ENCODE data around the gene MB.
A peak's percentile ranks its signal among the peaks of the same experiment; 100 is the strongest.

MB gene

GRCh38 chr22:35593071-35593890 is 23.8 kb downstream of the MB start:
- no peak for DNase-seq

DNA sequence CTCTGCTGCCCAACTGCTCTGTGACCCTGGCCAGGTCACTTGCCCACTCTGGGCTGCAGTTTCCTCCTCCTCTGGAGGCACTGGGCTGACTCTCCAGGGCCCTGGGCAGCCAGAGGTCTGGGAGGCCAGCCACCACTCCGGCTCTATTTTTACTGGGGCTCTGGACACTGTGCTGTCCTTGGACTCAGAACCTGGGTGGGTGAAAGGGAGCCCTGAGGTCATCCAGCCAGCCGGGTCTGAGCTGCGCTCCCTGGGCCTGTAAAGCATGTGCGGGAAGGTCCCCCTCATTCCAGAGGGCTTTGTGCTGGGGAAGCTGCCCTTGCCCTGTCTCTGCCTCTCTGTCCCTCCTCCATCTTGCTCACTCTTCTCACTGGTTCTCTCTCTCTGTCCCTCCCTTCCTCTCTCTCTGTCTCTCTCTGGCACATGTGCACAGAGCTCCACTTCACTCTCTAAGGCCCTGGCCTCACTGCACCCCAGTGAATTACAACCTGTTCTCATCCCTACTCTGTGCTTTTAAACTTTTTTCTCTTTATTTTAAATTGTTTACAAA is 24.6 kb downstream of the MB start:
- DNase-seq, result no peak

DNA sequence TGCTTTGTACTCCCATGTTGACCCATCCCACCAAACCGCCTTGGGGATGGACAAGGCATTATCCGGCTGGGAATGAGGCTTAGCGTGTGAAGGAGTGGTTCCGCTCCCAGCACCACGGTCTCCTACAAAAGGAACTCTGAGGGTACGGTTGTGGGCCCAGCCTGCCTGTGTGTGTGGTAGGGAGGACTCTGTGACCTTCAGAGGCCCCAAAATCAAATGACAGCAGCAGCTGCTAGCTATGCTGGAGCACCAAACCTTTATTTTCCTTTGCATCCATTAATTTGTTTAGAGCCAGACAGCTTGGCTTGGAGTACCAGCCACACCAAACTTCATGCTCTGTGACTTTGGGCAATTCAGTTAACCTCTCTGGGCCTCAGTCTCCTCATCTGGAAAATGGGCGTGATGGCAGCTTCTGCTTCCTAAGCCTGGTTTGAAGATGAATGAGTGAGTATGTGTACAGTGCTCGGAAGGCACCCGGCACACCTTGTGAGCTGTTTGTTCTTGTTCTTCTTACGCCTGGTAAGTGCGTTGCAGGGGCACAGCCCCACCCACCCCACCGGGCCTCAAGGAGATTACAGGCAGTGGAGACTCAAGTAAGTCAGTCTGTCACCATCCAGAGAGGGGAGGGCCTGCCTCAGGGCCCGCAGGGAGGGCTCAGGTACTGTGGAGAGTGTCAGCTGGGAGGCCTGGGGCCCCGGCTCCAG is 25.3 kb downstream of the MB start:
- DNase-seq, result no peak

GRCh38 chr22:35590634-35591295 is 26.4 kb downstream of the MB start:
- DNase-seq, result peak in 1 of 3 experiments; percentile 23

GRCh38 chr22:35589756-35590093 is 27.4 kb downstream of the MB start:
- DNase-seq, result no peak

- no peak for DNase-seq
Observed at GRCh38 chr22:35589071-35589755, 27.9 kb downstream of the MB start.

DNA sequence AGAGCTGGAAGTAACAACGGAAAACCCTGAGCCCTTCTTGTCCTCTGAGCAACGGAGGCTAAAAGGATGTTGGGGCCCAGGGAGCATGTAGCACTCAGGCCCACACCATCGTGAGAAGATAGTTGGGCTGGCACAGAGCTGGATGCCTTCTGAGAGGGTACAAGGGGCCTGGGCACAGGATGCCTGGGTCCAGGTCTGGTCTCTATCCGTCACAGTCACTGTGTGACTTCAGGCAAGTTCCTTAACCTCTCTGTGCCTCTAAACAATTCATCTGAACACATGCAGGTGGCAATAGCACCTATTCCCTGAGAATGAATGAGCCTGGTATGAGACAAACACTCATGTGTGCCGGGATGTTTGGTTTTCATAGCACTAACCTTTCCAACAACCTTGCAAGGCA is 29.2 kb downstream of the MB start:
- DNase-seq, result no peak

- no peak for DNase-seq
Observed at GRCh38 chr22:35587447-35587870, 29.7 kb downstream of the MB start.

DNA sequence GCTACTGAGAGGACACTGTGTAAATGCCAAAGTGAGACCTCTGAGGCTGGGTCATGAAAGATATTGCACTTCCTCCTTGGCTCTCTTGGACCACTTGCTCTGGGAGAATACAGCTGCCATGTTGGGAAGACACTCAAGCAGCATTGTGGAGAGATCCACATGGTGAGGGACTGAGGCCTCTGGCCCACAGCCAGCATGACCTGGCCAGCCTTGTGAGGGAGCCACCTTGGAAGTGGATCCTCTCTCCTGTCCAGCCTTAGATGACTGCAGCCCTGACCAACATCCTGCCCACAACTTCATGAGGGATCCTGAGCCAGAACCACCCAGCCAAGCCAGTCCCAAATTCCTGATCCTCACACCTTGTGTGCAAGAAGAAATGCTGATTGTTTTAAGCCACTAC is 30.4 kb downstream of the MB start:
- no peak for DNase-seq

DNA sequence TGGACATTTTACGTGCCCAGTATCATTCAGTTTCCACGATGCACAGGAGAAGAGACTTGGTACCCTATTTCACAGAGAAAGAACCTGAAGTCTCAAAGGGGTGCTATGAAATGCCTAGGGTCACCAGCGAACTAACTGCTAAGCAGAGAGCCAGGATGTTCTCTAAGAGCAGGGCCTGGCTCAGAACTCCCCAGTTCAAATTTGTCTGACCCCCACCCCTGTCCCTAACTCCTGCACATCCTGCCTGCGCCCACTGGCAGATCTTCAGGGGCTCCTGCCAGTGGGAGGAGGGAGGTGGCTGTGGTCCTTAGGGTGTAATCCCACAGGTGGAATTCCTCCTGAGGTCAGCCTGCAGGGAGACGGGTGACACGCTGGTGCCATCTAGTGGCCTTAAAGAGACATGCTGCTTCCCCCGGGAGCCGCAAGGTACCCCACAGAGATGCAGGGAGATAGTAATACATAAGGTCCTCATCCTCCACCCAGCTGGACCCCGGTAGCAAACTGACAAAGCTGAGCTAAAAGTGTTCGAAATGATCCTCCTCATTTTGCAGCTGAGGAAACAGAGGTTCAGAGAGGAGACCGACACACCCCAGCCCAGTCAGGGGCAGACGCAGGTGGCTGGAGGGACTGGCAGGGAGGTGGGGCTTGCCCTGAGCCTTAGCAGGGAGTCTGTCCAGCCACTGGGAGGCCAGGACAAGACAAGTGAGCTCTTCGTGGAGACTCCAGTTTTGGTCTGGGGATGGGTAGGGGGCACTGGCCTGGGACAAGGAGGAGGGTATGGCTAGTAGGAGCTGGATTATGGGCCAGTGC is 34.1 kb downstream of the MB start:
- DNase-seq, result peak; percentile 26 to 75 (median 54)

- DNase-seq, result no peak
Observed at GRCh38 chr22:35582218-35582860, 34.8 kb downstream of the MB start.

DNA sequence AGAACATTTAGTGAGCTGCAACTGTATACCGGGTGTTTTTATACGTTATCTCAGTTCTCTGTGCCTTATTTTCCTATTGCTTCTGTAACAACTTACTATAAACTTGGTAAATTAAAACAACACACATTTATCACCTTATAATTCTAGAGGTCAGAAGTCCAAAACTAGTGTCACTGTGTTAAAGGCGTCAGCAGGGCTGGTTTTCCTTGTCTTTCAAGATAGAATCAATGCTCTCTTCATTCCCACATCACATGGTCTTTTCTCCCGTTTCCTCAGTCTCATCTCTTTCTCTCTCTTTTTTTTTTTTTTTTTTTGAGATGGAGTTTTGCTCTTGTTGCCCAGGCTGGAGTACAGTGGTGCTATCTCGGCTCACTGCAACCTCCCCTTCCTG is 36.1 kb downstream of the MB start:
- no peak for DNase-seq

- DNase-seq, result no peak
Observed at GRCh38 chr22:35580351-35581022, 36.6 kb downstream of the MB start.

DNA sequence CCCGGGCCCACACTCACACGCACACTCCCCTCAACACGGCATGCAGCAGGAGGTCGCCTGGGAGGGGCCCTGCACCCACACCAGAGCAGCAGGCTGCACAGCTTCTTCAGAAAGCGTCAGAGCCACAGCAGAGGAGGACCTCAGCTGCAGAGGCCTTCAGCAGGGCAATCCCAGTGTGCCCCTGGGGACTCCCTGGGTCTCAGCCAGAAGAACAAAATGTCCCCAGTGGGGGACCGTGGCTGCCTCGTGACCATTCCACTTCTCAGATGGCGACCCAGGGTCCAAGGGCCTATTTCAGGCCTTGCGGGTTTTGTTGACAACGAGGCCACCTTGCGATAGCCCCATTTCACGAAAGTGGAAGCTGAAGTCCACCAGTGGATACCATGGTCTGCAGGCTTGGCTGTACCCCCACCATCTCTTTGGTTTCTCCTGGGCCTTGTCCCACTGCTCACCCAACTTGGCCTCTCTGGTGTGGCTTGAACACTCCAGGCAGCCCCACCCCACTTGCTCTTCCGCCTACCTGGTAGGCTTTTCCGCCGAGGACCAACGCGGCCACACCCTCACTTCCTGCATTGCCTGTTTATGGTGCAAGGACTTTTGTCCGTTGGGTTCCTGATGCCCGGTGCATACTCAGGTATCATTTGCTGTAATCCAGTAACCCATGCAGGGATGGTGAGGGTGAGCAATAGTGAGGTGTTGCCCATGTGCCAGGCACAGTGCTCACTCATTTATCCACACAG is 38.1 kb downstream of the MB start:
- DNase-seq, result no peak

DNA sequence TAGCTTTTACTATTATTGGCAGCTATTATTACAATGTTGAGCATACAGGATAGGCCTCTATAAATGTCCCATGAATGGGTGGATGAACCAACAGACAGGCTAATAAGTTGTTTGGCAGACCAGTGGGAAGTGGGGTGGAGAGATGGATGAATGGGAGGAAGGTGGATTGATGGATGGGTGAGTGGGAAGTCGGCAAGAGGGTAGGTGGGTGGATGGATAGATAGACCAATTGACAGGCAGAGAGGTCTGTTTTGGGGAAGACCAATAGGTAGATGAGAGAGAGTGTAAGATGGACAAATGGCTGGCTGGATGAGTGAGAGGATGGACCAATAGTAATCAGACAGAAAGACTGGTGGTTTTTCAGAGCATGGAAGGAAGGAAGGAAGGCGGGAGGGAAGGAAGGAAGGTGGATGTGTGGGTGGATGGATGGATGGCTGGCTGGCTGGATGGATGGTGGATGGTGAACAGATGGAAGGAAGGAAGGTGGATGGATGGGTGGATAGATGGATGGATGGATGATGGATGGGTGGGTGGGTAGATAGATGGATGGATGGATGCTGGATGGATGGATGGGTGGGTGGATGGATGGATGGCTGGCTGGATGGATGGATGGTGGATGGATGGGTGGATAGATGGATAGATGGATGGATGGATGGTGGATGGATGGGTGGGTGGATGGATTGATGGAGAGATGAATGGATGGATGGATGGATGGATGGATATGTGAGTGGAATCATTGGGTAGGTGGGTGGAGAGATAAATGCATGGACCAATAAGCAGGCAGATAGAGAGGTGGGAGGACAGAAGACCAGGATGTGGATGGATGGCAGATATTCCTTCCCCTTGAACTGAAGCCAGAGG is 39.1 kb downstream of the MB start:
- no peak for DNase-seq

DNA sequence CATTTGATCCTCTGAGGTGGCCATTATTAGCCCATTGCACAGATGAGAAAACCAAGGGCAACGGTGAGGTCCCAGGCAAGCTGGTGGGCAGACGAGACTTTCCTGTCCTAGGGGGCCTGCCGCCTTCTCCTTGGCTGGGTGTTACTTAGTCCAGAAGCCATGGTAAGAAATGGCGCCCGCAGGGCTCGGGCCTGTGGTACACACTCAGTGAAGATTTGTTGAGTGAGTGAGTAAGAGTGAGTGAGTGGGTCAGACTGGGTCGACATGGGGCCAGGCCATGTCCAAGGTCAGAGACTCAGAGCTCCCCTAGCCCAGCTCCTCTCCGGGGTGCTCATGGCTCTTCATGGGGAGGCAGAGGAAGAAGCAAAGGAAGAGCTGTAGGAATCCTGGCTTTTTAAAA is 40.5 kb downstream of the MB start:
- no peak for DNase-seq

- peak in 1 of 3 experiments; percentile 14 for DNase-seq
Observed at GRCh38 chr22:35575116-35575748, 41.9 kb downstream of the MB start.

DNA sequence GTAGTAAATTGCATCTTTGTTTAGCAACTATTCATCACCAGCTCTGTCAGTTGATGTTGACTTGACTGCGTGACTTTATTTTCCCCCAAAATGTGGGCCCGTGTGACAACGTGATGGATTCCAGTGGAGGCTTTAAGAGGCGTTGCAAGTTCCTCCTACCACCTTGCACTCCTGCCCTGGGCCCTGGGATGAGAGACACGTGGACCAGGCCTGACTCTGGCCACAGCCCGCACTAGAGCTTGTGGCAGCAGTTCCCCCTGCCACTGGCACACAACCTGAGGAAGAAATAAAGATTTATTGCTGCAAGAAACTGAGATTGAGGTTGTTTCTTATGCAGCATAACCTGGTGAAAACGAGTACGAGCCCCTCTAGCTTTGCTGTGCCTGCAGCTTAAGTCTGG is 44.6 kb downstream of the MB start:
- no peak for DNase-seq

DNA sequence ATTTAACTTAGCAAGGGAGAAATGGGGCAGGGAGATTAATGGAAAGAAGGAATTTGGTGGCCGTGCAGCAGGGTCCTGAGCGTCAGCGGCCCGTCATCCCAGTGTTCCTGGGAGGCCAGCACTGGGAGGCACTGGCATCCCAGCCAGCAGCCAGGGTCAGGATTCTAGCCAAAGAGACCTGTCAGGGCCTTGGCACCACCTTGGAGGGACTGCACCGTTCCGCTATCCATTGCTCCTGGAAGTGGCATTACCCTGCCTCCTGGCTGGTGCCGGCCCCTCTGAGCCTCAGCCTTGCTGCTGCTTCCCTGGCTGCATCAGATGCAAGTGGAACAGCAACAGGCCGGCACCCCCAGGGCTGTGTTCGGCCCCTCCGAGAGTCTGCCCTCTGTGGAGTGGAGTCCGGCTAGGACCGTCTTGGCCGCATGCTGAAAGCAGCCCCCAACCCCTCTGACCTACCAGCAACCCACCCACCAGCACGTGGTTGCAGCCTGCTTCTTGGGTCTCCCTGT is 46.4 kb downstream of the MB start:
- DNase-seq, result no peak
